Retinal pigment epithelial cell (primary cell): ENCODE results near the gene GAB3.
"Not testable (repeated sequence)": the region's sequence is repeated elsewhere in the genome, so short reads cannot be mapped to it uniquely, and the experiment has no call there.

Experiments used
- DNase-seq: peaks from one replicate; pipeline ENCODE4 v3.0.0-alpha.2; 2010; ENCODE audit warnings: low read depth
- H3K4me3 ChIP-seq: 2 replicates; pipeline ENCODE4 v1.5.1; 2011; ENCODE audit warnings: mild to moderate bottlenecking, low read length, control low read depth, moderate library complexity
- CTCF ChIP-seq: conservative IDR thresholded peaks from 2 replicates; pipeline ENCODE4 v1.5.1; 2011; ENCODE audit warnings: low read depth, low read length, control low read depth, inconsistent platforms

GAB3 gene

GRCh38 chrX:154695911-154696675, 54.8 kb downstream of the GAB3 start:
- TF ChIP-seq CTCF, result no peak
- no peak overlapping the region for H3K4me3 ChIP-seq
- DNase-seq, result no peak

- H3K4me3 ChIP-seq, result no peak overlapping the region
- no peak for DNase-seq
- TF ChIP-seq CTCF, result no peak
Measured at GRCh38 chrX:154693394-154693793, 57.5 kb downstream of the GAB3 start.

GRCh38 chrX:154690438-154690837, 60.4 kb downstream of the GAB3 start:
- DNase-seq, result not testable (repeated sequence)

GRCh38 chrX:154672084-154672483, 78.8 kb downstream of the GAB3 start:
- H3K4me3 ChIP-seq, DNase-seq: not testable (repeated sequence)

More at GRCh38 chrX:154690438-154690837, 60.4 kb downstream of the GAB3 start:
- not testable (repeated sequence) for H3K4me3 ChIP-seq

- not testable (repeated sequence) for H3K4me3 ChIP-seq, DNase-seq
Measured at GRCh38 chrX:154670848-154671247, 80.0 kb downstream of the GAB3 start.

GRCh38 chrX:154661899-154662298, 89.0 kb downstream of the GAB3 start:
- no peak for TF ChIP-seq CTCF
- no peak for DNase-seq
- H3K4me3 ChIP-seq, result no peak overlapping the region

GRCh38 chrX:154661170-154661569, 89.7 kb downstream of the GAB3 start:
- TF ChIP-seq CTCF, result no peak

GRCh38 chrX:154660541-154660940, 90.3 kb downstream of the GAB3 start:
- no peak for TF ChIP-seq CTCF
- no peak for DNase-seq
- H3K4me3 ChIP-seq, result no peak overlapping the region

More at GRCh38 chrX:154661170-154661569, 89.7 kb downstream of the GAB3 start:
- DNase-seq, result no peak
- H3K4me3 ChIP-seq, result no peak overlapping the region

- no peak for DNase-seq
- no peak overlapping the region for H3K4me3 ChIP-seq
- no peak for TF ChIP-seq CTCF
Measured at GRCh38 chrX:154658957-154659356, 91.9 kb downstream of the GAB3 start.
